RPMI7951 (cell line): ENCODE data around the gene P2RY2. TPM values are rescaled to one million over a fixed set of nuclear protein-coding genes. Genes with fewer than 3 reads are reported as not detected.
"Not testable (repeated sequence)": the region's sequence is repeated elsewhere in the genome, so short reads cannot be mapped to it uniquely, and the experiment has no call there.

Experiments
- DNase-seq: peaks from one replicate; pipeline ENCODE4 v3.0.0-alpha.2; 2012; ENCODE audit warnings: low read depth
- total RNA-seq: library from RNA; depleted of rRNA; stranded (reverse); fragments of >200 nt; shearing (Covaris generic); gene quantifications from 2 replicates; pipeline ENCODE4 v1.2.3, GENCODE V29; 2014

The P2RY2 gene
- total RNA-seq, 1 experiment from 2014 or later = 1.3 TPM

DNA sequence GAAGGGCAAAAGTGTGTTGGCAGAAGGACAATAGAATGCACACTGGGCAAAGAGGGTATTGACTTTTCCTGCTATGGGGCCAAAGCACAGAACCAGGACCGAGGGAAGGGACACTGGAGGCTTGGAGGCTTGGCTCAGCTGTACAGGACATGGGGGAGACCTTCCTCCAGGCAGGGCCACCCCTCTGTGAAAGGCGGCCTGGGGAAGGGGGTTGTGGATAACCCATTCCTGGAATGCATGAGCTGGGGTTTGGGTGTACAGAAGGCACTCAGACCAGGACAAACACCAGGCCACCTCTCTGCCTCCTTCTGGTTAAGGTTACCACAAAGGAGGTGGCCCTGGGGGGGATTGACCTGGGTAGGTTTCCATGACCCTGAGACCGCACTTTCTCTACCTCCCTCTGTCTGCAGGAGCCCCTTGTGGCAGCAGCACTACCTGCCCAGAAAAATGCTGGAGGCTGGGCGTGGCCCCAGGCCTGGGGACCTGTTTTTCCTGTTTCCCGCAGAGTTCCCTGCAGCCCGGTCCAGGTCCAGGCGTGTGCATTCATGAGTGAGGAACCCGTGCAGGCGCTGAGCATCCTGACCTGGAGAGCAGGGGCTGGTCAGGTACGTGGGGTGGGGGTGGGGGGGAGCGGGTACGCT, 9.6 kb downstream of the P2RY2 start:
- DNase-seq = no peak

DNA sequence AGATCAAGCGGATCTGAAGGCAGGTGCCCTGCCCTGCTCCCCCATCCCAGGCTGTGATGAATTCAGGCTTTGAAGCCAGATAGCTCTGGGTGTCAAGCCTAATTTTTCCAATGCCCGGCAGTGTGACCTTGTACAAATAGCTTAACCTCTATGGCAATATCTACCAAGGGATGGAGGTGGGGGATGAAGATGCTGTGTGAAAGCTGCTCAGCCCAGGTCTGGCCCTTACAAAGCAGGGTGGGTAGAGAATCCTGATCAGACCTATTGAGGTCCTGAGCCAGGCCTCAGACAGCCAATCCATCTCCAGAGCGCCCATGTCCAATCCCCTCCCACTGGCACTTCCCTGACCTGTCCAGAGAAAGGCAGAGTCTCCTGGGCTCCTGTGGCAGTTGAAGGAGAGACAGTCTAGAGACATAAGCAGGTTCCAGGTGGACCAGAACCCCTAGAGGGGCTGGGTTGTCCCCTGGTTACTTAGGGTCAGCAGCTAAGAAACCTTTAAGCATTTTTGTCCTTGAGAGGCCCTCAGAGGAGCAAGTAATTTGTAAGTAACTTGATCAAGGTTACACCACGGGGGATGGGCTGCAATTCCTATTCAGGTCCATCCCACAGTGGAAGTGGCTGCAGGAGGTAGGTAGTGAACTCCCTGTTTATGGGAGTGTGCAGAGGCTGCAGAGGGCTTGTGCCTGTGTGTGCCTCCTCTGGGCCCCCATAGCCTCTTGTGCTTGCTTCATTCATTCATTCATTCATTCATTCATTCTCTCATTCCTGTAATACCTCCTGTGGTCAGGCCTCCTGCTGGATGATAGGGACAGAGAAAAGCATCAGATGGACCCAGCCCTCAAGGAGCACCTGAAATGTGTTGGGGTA, 10.4 kb downstream of the P2RY2 start:
- DNase-seq = no peak

DNA sequence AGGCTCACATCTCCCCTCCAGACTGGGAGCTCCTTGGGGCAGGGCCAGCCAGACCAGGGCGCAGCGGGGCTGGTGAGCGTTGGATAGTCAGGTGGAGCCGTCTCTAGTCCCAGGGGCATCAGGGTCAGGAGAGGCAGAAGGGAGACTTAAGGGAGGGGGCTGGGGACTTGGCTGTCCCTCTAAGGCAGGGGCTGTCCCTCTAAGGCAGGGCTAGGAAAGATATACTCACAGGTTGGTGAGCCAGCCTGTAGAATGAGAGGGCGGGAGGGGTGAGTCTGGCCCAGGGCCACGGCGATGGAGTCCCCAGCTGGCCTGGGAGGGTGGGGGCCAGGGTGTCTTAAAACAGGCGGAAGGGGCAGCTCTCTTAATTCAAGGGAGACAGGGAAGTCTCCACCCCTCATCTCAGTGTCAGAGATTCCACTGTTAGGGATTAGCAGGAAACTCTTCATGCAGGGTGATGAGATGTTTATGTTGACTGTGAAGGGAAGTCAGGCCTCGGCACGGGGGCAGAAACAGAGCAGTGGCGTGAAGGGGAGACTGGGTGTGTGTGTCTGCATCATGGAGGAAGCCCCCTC, 11.3 kb downstream of the P2RY2 start:
- no peak for DNase-seq

DNA sequence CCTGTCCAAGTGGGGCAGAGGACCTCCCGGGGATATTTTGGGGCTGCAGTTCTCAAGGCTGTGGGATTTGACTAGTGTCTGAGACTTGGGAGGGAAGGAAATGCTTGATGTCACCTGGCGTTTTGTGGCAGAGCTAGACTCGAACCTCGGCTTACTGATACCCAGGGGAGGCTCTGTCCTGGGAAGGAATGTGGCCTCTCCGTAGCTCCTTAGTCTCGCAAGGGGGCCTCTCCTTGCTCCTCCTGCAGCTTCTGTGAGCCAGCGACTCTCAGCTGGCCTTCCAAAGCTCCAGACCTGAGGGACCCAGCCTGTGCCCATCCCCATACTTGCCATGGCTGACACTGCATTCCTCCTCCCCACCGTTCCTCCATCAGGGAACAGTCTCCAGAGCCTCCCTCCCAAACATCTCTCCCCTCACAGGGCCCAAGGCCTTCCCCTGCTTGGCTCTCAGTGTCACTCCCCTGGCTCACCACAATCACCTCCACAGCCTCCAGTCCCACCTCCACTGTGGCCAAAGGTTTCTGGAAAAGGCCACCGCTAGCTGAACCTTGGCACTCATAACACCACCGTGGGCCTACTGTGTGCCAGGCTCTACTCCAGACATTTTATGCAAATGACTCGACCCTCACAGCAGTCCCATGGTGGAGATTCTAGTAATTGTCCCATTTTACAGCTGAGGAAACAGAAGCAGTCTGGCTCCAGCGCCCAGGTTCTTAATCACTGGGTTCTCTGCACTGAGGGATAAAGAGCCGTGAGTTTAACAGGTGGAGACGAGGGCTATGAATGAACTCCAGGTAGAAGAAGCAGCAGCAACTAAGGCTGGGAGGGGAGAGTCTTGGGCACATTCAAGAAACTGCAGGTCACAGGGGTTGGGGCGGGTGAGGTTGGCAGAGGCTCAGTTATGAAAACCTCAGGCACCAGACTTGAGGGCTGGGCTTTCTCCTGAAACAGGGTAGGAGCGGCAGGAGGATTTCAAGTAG, 12.1 kb downstream of the P2RY2 start:
- DNase-seq = no peak

DNA sequence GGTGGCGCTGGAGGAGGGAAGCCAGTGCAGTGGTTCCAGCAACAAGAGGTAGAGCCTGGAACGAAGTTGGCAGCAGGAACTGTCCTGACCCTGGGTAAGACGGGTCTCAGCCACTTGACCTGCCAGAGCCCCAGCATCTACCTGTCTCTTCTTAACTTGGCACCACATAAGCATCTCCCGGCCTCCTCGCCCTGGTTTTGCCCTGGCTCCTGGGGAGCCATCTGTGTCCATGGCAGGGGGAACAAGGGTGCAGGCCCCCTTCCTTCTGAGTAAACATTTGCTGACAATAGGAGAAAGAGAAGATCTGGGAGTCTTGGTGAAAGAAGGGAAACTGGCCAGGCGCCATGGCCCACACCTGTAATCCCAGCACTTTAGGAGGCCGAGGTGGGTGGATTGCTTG, 12.8 kb downstream of the P2RY2 start:
- no peak for DNase-seq

DNA sequence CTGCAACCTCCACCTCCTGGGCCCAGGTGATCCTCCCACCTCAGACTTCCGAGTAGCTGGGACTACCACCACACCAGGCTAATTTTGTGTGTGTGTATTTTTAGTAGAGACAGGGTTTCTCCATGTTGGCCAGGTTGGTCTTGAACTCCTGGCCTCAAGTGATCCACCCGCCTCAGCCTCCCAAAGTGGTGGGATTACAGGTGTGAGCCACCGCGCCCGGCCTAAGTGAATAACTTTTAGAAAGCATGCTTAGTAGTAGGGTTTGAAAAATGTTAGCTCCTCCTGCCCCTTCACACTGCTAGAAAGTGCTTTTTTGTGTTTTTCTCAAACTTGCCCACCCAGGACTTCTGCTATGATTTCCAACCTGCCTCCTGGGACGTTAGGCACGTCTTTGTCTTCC, 14.4 kb downstream of the P2RY2 start:
- not testable (repeated sequence) for DNase-seq

DNA sequence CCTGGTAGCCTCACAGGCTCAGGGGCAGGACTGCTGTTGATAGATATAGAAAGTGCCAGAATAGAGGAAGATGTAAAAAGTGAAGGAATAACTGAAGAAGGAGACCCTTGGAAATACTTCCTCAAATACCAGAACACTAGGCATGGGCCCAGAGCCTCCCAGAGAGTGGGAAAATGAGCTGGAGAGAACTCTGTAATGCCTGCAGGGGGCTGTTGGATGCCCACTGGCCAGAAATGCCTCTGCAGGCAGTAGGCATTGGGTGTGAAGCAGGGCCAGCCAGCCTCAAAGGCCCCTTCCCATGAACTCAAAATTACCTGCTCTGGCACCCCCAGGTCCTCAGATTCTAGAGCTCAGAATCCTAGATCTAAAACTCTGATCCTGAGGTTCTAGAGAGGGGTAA, 15.1 kb downstream of the P2RY2 start:
- DNase-seq = no peak

DNA sequence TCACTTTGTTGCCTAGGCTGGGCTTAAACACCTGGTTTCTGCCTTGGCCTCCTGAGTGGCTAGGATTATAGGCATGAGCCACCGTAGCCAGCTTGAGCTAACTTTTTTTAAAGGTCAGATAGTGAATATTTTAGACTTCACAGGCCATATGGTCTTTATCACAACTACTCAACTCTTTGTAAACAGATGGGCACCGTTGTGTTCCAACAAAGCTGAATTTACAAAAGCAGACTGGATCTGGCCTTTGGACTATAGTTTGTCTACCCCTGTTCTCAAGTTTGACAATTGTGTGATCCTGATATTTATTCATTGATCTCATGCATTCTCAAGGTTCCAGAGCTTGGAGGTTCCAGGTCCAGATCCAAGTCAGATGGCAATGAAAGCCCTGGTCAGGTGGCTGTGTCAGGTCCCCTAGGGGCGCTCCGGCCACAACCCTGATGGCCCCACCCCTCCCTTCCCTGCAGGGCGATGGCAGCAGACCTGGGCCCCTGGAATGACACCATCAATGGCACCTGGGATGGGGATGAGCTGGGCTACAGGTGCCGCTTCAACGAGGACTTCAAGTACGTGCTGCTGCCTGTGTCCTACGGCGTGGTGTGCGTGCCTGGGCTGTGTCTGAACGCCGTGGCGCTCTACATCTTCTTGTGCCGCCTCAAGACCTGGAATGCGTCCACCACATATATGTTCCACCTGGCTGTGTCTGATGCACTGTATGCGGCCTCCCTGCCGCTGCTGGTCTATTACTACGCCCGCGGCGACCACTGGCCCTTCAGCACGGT, 15.8 kb downstream of the P2RY2 start:
- DNase-seq = no peak

DNA sequence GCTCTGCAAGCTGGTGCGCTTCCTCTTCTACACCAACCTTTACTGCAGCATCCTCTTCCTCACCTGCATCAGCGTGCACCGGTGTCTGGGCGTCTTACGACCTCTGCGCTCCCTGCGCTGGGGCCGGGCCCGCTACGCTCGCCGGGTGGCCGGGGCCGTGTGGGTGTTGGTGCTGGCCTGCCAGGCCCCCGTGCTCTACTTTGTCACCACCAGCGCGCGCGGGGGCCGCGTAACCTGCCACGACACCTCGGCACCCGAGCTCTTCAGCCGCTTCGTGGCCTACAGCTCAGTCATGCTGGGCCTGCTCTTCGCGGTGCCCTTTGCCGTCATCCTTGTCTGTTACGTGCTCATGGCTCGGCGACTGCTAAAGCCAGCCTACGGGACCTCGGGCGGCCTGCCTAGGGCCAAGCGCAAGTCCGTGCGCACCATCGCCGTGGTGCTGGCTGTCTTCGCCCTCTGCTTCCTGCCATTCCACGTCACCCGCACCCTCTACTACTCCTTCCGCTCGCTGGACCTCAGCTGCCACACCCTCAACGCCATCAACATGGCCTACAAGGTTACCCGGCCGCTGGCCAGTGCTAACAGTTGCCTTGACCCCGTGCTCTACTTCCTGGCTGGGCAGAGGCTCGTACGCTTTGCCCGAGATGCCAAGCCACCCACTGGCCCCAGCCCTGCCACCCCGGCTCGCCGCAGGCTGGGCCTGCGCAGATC, 16.5 kb downstream of the P2RY2 start:
- no peak for DNase-seq

DNA sequence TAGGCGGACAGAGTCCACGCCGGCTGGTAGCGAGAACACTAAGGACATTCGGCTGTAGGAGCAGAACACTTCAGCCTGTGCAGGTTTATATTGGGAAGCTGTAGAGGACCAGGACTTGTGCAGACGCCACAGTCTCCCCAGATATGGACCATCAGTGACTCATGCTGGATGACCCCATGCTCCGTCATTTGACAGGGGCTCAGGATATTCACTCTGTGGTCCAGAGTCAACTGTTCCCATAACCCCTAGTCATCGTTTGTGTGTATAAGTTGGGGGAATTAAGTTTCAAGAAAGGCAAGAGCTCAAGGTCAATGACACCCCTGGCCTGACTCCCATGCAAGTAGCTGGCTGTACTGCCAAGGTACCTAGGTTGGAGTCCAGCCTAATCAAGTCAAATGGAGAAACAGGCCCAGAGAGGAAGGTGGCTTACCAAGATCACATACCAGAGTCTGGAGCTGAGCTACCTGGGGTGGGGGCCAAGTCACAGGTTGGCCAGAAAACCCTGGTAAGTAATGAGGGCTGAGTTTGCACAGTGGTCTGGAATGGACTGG, 17.2 kb downstream of the P2RY2 start:
- no peak for DNase-seq

DNA sequence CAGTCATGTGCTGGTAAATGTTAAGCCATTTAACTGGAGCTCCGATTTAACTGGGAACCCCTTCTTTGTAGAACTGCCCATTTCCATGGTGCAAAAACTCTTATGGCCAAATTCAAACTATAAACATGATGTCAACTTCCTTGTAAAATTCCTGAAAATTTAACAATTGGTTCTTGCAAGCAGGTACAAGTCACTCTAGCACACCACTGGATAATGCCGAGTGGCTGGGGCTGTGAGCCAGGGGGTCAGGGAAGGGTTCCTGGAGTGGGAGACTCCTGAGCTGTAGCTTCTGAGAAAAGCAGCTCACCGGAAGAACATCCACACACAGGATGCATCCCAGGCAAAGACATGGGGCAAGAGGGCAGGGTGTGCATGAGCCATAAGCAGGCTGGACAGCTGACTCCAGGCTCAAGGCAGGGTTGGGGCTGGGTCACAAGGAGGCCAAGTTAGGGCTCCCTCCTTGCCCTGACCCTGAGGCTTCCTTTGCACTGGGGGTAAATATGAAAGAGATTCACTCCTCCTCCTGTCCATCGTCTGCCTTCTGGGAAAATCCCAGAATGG, 18.2 kb downstream of the P2RY2 start:
- no peak for DNase-seq

DNA sequence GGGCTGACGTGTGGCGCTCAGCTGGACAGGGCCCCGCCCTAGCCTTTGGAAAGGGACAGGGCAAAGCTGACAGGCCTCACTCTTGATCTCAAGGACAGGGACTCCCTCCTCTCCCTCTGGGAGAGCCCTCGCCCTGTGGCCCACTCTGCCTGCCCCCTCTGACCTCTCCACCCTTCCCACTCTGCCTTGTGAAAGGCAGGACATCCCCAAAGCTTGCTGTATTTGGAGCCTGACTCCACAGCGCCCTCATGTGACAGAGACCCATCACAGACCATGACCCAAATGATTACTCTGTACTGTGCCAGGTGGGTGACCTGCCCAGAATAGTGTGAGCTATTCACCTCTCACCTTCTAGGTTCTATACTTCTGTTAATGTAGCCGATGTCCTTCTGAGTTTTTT, 18.8 kb downstream of the P2RY2 start:
- peak; percentile 34 for DNase-seq

DNA sequence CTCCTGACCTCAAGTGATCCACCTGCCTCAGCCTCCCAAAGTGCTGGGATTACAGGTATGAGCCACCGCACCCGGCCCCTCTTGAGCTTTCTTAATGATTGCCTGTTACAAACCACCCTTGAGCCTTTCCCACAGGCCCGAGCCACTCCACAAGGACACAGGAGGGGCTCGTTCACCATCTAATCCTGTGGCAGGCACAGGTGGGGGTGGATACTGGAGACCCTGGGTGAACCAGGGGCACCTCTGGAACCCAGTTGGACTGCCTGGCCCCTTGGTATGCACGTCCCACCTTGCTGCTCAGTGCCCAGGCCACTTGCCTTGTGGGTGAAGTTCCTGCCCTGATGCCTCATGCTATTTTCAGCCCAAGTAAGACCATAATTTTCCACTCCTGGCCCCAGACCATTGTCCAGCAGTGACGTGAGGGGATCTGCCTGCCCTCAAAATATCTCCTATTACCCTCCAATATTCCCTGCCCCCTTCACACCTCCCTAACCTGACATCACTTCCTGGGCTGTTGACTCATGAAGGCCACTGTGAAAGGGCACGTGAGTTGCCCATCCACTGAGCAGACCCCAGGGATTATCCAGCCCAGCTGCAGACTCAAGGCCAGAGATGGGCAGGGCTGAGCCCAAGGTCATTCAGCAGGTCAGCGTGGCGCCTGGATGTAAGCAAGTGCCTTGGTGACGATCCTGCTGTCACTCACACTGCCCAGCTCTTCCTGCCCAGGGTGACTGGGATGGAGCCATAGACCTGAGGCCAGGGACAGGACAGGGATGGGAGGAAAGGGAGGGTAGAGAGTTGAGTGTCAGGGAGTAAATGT, 19.6 kb downstream of the P2RY2 start:
- peak; percentile 67 for DNase-seq

DNA sequence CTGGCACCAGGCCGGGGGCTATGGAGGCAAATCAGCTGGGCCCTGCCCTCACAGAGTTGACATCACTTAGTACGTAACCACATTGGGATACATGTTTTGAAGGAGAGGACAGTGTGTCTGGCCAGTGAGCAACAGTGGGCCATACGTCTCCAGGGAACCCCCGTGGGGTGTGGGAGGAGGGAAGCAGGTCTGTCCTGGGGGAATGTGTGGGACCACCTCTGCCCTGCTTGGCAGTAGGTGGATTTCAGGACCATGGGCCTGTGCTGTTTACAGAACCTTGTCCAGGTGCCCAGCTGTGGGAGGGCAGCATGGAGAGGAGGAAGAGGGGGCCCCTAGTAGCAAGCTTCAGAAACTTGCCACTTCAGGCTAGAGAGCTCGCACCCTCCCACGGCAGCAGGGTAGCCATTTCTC, 21.0 kb downstream of the P2RY2 start:
- DNase-seq = no peak

DNA sequence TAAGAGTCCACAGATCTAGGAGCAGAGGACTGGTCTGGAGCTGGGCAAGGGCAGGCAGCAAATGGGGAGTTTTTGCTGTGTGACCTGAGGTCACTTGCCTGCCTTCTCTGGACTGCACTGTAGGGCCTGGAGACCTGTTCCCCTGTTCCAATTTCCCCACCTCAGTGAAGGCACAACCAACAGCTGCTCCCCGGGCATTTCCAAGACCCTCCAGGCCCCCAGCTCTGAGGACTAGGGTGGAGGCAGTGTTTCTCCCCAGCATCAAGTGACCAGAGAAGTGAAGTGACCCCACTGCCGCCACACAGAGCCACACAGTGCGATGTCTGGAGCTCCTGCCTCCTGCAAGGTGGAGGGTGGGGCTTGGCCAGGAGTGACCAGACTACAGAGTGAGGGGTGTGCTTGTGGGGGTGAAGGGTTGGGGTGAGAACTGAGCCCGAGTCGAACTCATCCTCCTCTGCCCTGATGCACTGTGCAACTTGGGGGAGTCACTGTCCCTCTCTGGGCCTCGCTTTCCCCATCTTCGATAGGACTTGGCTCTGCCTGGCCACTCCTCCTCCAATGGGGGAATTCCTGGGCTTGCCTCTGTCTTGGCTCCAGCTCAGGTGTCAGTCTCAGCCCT, 21.6 kb downstream of the P2RY2 start:
- peak; percentile 10 for DNase-seq

DNA sequence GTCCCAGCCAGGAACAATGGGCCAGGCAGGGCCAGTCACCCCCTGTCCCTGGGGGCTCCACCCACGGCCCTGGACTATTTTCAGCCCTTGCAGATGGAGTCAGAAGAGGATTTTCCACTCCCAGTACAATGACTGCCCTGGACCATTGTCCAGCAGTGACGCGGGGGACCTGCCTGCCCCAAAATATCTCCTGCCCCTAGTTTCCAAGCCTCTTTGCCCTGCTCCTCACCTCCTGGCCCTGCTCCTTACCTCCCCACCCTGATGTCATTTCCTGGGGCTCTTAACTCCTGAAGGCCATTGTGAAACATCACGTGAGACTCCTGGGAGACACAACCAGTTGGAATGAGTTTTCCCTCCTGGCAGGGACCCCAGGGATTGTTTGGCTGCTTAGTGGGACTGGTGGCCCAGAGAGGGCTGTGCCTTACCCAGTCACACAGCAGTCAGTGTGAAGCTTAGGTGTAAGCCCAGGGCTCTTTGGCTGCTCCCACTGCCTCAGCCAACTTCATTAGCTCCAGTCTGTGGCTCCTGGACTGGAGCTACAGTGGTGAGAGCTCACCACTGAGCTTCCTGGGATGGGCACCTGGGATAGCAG, 22.2 kb downstream of the P2RY2 start:
- peak; percentile 46 for DNase-seq

DNA sequence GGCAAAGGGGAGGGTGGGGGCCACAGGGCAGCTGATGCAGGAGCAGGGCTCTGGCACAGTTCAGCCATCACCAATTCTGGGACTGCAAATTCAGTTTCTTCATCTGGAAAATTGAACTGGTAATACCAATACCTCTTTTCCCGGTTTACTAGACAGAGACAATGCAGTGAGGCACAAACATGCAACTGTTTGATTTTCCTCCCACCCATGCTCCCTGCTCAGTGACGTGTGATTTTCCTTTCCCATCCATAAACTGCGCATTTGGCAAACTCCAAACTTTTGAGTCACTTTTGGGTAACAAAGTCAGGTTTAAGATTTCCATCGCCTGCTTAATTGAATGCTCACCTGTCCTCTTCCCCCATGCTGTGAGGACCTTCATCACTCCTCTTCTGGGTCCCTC, 23.2 kb downstream of the P2RY2 start:
- no peak for DNase-seq
